Stromal cell of bone marrow (primary cell): ENCODE results near the gene ESRP2.

Experiments
- DNase-seq: peaks from one replicate; pipeline ENCODE4 v3.0.0-alpha.2; 2012; ENCODE audit warnings: low read depth

ESRP2 gene

GRCh38 chr16:68263559-68264127, 27.7 kb upstream of the ESRP2 start:
- DNase-seq = no peak

GRCh38 chr16:68259007-68259825, 23.3 kb upstream of the ESRP2 start:
- no peak for DNase-seq

GRCh38 chr16:68257906-68258800, 22.2 kb upstream of the ESRP2 start:
- DNase-seq = peak; percentile 50

GRCh38 chr16:68257251-68257905, 21.5 kb upstream of the ESRP2 start:
- no peak for DNase-seq

GRCh38 chr16:68255712-68256111, 19.8 kb upstream of the ESRP2 start:
- DNase-seq = no peak

GRCh38 chr16:68253721-68254120, 17.8 kb upstream of the ESRP2 start:
- no peak for DNase-seq

GRCh38 chr16:68252383-68252782, 16.5 kb upstream of the ESRP2 start:
- no peak for DNase-seq

GRCh38 chr16:68251832-68252231, 15.9 kb upstream of the ESRP2 start:
- DNase-seq = no peak

- no peak for DNase-seq
Observed at GRCh38 chr16:68250951-68251350, 15.0 kb upstream of the ESRP2 start.

- DNase-seq = no peak
Observed at GRCh38 chr16:68249371-68249770, 13.4 kb upstream of the ESRP2 start.

- no peak for DNase-seq
Observed at GRCh38 chr16:68247932-68248331, 12.0 kb upstream of the ESRP2 start.

GRCh38 chr16:68247400-68247799, 11.5 kb upstream of the ESRP2 start:
- DNase-seq = no peak

GRCh38 chr16:68246666-68247065, 10.7 kb upstream of the ESRP2 start:
- no peak for DNase-seq

GRCh38 chr16:68246121-68246520, 10.2 kb upstream of the ESRP2 start:
- no peak for DNase-seq

- peak; percentile 88 for DNase-seq
Observed at GRCh38 chr16:68244903-68245853, 9.3 kb upstream of the ESRP2 start, which contains the start of gene PLA2G15. TSS of gene PLA2G15 (plus strand) at chr16:68245373. CDS start at chr16:68245427, 54 bp downstream.

- DNase-seq = no peak
Observed at GRCh38 chr16:68244481-68244902, 8.6 kb upstream of the ESRP2 start.

- no peak for DNase-seq
Observed at GRCh38 chr16:68242926-68243858, 7.3 kb upstream of the ESRP2 start.

GRCh38 chr16:68242085-68242484, 6.2 kb upstream of the ESRP2 start:
- DNase-seq = no peak

GRCh38 chr16:68238029-68238345, 2.1 kb upstream of the ESRP2 start:
- no peak for DNase-seq
